K562 (cell line): Measurements from ENCODE around the gene ERGIC3. TPM values are rescaled to one million over a fixed set of nuclear protein-coding genes. Genes with fewer than 3 reads are reported as not detected.

Experiments used
- ATAC-seq: fragments of 200-7000 bp; cut with Tn5 transposase; 3 replicates; pipeline ENCODE4 v1.9.1; 2020; ENCODE audit warnings: moderate library complexity
- BruUV-seq: library from RNA; stranded (reverse); fragments of 400-500 nt; replicated peaks from 2 replicates; lab custom pipeline; 2021; lab: Mats Ljungman, UMichigan
- CTCF ChIA-PET: fragments of 300-600 bp; formaldehyde crosslinking; extraction: SDS; loops from one replicate; lab custom pipeline; 2021; ENCODE audit warnings: low intra/inter-chr PET ratio; lab: Yijun Ruan, JAX
- POLR2A ChIA-PET: fragments of 300-600, 350-650 bp; sonication (Branson Sonifier 250); formaldehyde crosslinking; extraction: SDS; loops from one replicate; lab custom pipeline; 2021; ENCODE audit warnings: antibody characterized with exemption, inconsistent platforms; lab: Yijun Ruan, JAX
- DNase-seq, 4 experiments: peaks; one replicate each; pipeline versions ENCODE4 v3.0.0 to v3.0.0-alpha.2; 2011 to 2018; ENCODE audit warnings: low spot score in 3 of 4, mixed read lengths in 3 of 4; ENCODE audit errors: extremely low read depth in 1 of 4
- FAIRE-seq: peaks from 2 replicates; lab custom pipeline; 2011; peaks lifted over from hg19 to GRCh38; lab: Jason Lieb, UNC
- H2AFZ ChIP-seq: 2 replicates; pipeline ENCODE4 v1.6.0; 2011; ENCODE audit warnings: low read depth, low read length, control low read depth, inconsistent platforms
- H3K27ac ChIP-seq: fragments of 200-600 bp; 3 replicates; pipeline ENCODE4 v1.8.0; 2011; ENCODE audit warnings: low read depth, mild to moderate bottlenecking, control low read depth, inconsistent platforms, low read length, moderate library complexity, mixed read lengths; ENCODE audit errors: extremely low read depth
- H3K27me3 ChIP-seq, 2 experiments: fragments of 300-600 bp in 1 of 2; 2 replicates in 1 of 2; 3 replicates in 1 of 2; pipeline versions ENCODE4 v1.6.0 to v1.8.0; 2011; ENCODE audit warnings: inconsistent platforms in 2 of 2, low read length in 2 of 2, mild to moderate bottlenecking in 1 of 2, mixed read lengths in 1 of 2, moderate library complexity in 1 of 2; ENCODE audit not compliant: control insufficient read depth in 2 of 2, insufficient read depth in 2 of 2
- H3K36me3 ChIP-seq: fragments of 300-600 bp; 3 replicates; pipeline ENCODE4 v1.8.0; 2011; ENCODE audit warnings: mild to moderate bottlenecking, low read length, inconsistent platforms; ENCODE audit not compliant: control insufficient read depth, insufficient read depth
- H3K4me1 ChIP-seq, 2 experiments: fragments of 200-600 bp in 1 of 2; replicated peaks in 1 of 2; 2 replicates in 1 of 2; 3 replicates in 1 of 2; pipeline versions ENCODE4 v1.5.1 to v1.8.0; 2011; ENCODE audit warnings: inconsistent platforms in 2 of 2, low read length in 2 of 2, mild to moderate bottlenecking in 1 of 2, mixed read lengths in 1 of 2, moderate library complexity in 1 of 2; ENCODE audit not compliant: control insufficient read depth in 2 of 2, insufficient read depth in 2 of 2
- H3K4me2 ChIP-seq: 2 replicates; pipeline ENCODE4 v1.6.1; 2011; ENCODE audit warnings: low read length, control low read depth, inconsistent platforms, mixed read lengths; ENCODE audit not compliant: insufficient read depth
- H3K4me3 ChIP-seq: fragments of 200-600 bp; sonication (generic), shearing (Covaris generic); 2 replicates; pipeline ENCODE4 v1.5.1; 2016; ENCODE audit warnings: control low read depth, inconsistent platforms
- H3K79me2 ChIP-seq: fragments of 200-600 bp; 3 replicates; pipeline ENCODE4 v1.8.0; 2011; ENCODE audit warnings: low read length, inconsistent platforms; ENCODE audit not compliant: control insufficient read depth, insufficient read depth
- H3K9ac ChIP-seq, 2 experiments: 2 replicates each; pipeline versions ENCODE4 v1.6.0 to v1.6.1; 2011; ENCODE audit warnings: low read depth in 2 of 2, low read length in 2 of 2, control low read depth in 1 of 2, inconsistent platforms in 1 of 2, mild to moderate bottlenecking in 1 of 2, mixed read lengths in 1 of 2; ENCODE audit not compliant: insufficient read depth in 1 of 2
- H3K9me1 ChIP-seq: one replicate; pipeline ENCODE4 v1.6.0; 2011; ENCODE audit warnings: inconsistent platforms, mild to moderate bottlenecking, low read length, moderate library complexity; ENCODE audit not compliant: control insufficient read depth, insufficient read depth
- H3K9me3 ChIP-seq: replicated peaks from 2 replicates; pipeline ENCODE4 v1.5.1; 2011; ENCODE audit warnings: low read depth, low read length, inconsistent platforms; ENCODE audit not compliant: control insufficient read depth, insufficient read depth
- H4K20me1 ChIP-seq: replicated peaks from 2 replicates; pipeline ENCODE4 v1.6.1; 2011; ENCODE audit warnings: low read length, inconsistent platforms, mixed read lengths; ENCODE audit not compliant: control insufficient read depth, insufficient read depth
- ATF7 ChIP-seq: fragments of 450-650 bp; IDR thresholded peaks from 2 replicates; pipeline ENCODE4 v1.7.1; 2014; ENCODE audit warnings: mild to moderate bottlenecking, moderate library complexity
- FOSL1 ChIP-seq: fragments of 200-800 bp; sonication (Bioruptor generic); conservative IDR thresholded peaks from 2 replicates; pipeline ENCODE4 v1.6.1; 2016; ENCODE audit warnings: missing genetic modification characterization, missing compliant biosample characterization
- GABPB1 ChIP-seq: sonication (generic); formaldehyde crosslinking; IDR thresholded peaks from 2 replicates; pipeline ENCODE4 v1.8.0; 2022; ENCODE audit warnings: mild to moderate bottlenecking, missing genetic modification reagents
- NR2C1 ChIP-seq, 2 experiments: fragments of 450-650 bp; IDR thresholded peaks; 2 replicates each; pipeline ENCODE4 v1.6.1; 2017; ENCODE audit warnings: mild to moderate bottlenecking in 2 of 2, antibody characterized with exemption in 1 of 2, inconsistent platforms in 1 of 2, missing compliant biosample characterization in 1 of 2, missing genetic modification characterization in 1 of 2
- NR2C2 ChIP-seq, 2 experiments: fragments of 200-800 bp in 1 of 2; sonication (Bioruptor generic) in 1 of 2; sonication (generic) in 1 of 2; formaldehyde crosslinking in 1 of 2; IDR thresholded peaks; 2 replicates each; pipeline versions ENCODE4 v1.6.1 to v1.8.0; 2016 to 2022; ENCODE audit warnings: mild to moderate bottlenecking in 1 of 2, missing compliant biosample characterization in 1 of 2, missing genetic modification characterization in 1 of 2, missing genetic modification reagents in 1 of 2
- SOX6 ChIP-seq: fragments of 450-650 bp; IDR thresholded peaks from 2 replicates; pipeline ENCODE4 v1.6.1; 2014; ENCODE audit warnings: mild to moderate bottlenecking
- ZKSCAN3 ChIP-seq: fragments of 250-450 bp; sonication (Bioruptor Pico); IDR thresholded peaks from 2 replicates; pipeline ENCODE4 v1.4.0; 2020
- WGBS: fragments of 100-300 bp; shearing (Covaris generic); methylation state at CpG from one replicate; pipeline ENCODE4 v1.1.6; 2016; ENCODE audit warnings: low coverage, mixed read lengths; ENCODE audit not compliant: insufficient coverage; ENCODE audit errors: missing lambda C conversion rate; 5-methylcytosine and 5-hydroxymethylcytosine counted together
- in situ Hi-C: fragments of 300-500 bp; cut with MboI; formaldehyde crosslinking; loops from 4 replicates; pipeline ENCODE4 v1.15.0; 2018; ENCODE audit warnings: inconsistent platforms, mixed read lengths
- intact Hi-C: fragments of 100-400 bp; cut with micrococcal nuclease; formaldehyde crosslinking; loops from 2 replicates; pipeline ENCODE4 v1.14.2; 2022
- polyA plus RNA-seq, 8 experiments: library from polyadenylated mRNA; depleted of rRNA in 4 of 8; stranded (reverse) in 5 of 8; unstranded in 3 of 8; fragments of >200 nt; fragmentation: Nextera tagmentation in 2 of 8; fragmentation: Illumina TruSeq in 1 of 8; extraction: Ambion mirVana in 2 of 8; extraction: Trizol in 1 of 8; gene quantifications; 2 replicates each; pipeline versions ENCODE4 v1.2.1 to v1.2.3, GENCODE V29; 2011 to 2014; ENCODE audit warnings: inconsistent platforms in 1 of 8, missing spikeins in 1 of 8
- total RNA-seq, 7 experiments: library from RNA; depleted of rRNA in 6 of 7; stranded (reverse); fragments of >200 nt in 6 of 7; fragmentation: Illumina TruSeq in 2 of 7; extraction: Trizol in 2 of 7; gene quantifications; 2 replicates each; pipeline versions ENCODE4 v1.2.1 to v1.2.3, GENCODE V29; 2011 to 2021; ENCODE audit warnings: low replicate concordance in 1 of 7

The ERGIC3 gene
- total and polyA plus RNA-seq, 9 of the 15 experiments (the other 6 are each of a cell fraction or from before 2014, with no cell fraction given) = 121 to 278 (median 184) TPM

DNA sequence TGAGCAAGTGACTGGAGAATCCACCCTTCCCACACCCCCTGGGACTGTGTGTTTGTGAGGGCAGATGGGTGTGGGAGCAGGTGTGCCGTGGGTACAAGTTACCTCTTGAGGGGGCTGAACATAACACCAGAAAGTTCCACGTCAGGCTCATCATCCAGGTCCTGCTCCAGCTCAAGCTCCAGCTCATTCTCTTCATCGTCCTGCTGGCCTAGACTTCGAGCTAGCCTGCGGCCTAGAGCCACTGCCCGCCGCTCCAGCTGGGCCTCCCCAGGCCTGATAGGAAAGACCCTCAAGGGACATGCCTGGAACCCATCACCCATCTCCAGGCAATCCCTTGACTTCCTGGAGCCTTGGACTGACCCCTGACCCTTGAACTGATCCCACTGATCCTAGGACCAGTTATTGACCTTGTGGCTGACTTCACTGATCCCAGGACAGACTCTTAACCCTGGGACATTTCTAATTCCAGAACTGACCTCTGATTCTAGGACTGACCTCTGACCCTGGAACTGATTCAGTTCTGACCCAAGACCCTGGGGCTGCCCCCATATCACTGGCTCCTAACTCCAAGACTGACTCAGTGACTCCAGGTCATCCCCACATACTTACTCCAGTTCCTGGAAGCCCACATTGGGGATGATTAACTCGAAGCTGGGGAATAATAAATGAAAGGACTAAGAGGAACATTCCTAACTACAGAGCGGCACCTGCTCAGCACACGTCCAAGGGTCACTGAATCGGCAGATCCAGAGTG lies 62.0 kb downstream of the ERGIC3 start:
- 49% methylated on average over 9 of the region's 11 CpGs for WGBS
- no peaks in the 10 kb centered on the region for H3K36me3 ChIP-seq
- H3K79me2 ChIP-seq = no peaks in the 10 kb centered on the region
- CTCF ChIA-PET = no interaction called here
- DNase-seq = peak in 1 of 4 experiments; percentile 3
- no peaks in the 10 kb centered on the region for H3K9me3 ChIP-seq
- peaks cover 7 to 38% of the 10 kb centered on the region in 2 experiments for H3K4me1 ChIP-seq
- no peak overlapping the region for H3K9ac ChIP-seq
- TF ChIP-seq ZKSCAN3 (CRISPR knock-in tag) (no peak), FOSL1 (tag) (no peak), NR2C2 (CRISPR knock-in tag; IDR thresholded peaks at IDR 0.05) (no peak), NR2C2 (tag; IDR thresholded peaks at IDR 0.05) (peak; percentile 50; the same call in 1 of the 2 replicates), NR2C1 (IDR thresholded peaks at IDR 0.05) (peak; percentile 76), NR2C1 (tag; IDR thresholded peaks at IDR 0.05) (no peak; the same call in none of the 2 replicates), SOX6 (no peak), GABPB1 (CRISPR knock-in tag) (no peak), ATF7 (no peak)
- TF ChIP-seq, all 486 proteins: peak for 2
- FAIRE-seq = no peak
- Histone ChIP-seq H3K9me1 (no peaks in the 10 kb centered on the region), H3K4me2 (no peak overlapping the region), H3K27ac (no peak overlapping the region), H4K20me1 (no peaks in the 10 kb centered on the region), H3K27me3 (peaks cover 0 to 14% of the 10 kb centered on the region in 2 experiments; a peak in 3 of 5 replicates), H2AFZ (no peak overlapping the region), H3K4me3 (no peak overlapping the region)
- BruUV-seq = no TSS peak
- in situ Hi-C loops = no loop called here
- intact Hi-C loops = loop anchor here (5.0 kb wide), 1 partner anchor 92 kb away; no protein-coding TSS in a partner anchor
- POLR2A ChIA-PET = interaction anchor here (2.6 kb wide), 1 partner anchor 12 kb away, joined by 6 read pairs; the partner anchor contains the start of gene SPAG4
- no peak for ATAC-seq
